Suppressor macrophage treated with lipopolysaccharide for 4 hours (primary cell): ENCODE data around the gene MAP3K14.
"Not testable (repeated sequence)": the region's sequence is repeated elsewhere in the genome, so short reads cannot be mapped to it uniquely, and the experiment has no call there.

Experiments
- DNase-seq: peaks from one replicate; pipeline ENCODE4 v3.0.0-alpha.2; 2020

Gene MAP3K14

DNA sequence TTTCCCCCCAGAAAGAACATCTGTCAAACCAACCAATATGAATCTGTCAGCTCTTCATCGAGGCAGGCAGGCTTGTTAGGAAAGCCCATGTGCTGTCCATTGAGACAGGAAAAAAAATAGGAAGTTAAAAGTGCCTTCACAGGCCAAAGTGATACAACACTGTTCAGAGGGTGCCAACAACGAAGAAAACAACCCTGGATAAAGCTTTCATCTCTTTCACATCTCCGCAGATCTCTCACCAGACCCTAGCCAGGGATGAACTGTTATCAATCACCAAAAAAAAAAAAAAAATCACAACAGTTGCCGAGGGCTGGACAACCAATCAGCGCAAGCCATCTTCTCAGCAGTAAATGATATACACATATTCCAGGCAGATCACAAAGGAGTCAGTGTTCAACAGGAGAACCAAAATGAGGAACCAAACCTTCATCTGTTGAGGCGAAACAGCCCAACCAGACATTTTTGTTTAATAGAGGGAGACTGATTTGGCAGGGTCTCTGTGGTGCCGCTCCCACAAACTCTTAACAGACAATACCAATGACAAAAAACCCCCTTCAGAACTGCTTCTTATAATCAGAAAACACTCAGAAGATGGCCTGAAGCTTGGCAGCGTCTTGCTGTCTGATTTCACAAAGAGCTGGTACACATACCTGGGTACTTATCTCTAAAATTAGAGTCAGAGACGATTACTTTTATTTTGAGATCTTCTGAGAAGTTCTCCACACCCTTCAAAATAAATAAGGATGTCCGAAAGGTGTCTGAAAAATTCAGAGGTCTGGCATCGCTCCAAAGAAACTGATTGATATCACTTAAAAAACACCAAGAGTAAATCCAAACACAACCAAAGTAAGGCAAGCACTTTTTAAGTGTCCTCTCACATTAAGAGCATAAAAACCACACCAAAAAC lies 1.8 kb downstream of the MAP3K14 start:
- peak; percentile 53 for DNase-seq

DNA sequence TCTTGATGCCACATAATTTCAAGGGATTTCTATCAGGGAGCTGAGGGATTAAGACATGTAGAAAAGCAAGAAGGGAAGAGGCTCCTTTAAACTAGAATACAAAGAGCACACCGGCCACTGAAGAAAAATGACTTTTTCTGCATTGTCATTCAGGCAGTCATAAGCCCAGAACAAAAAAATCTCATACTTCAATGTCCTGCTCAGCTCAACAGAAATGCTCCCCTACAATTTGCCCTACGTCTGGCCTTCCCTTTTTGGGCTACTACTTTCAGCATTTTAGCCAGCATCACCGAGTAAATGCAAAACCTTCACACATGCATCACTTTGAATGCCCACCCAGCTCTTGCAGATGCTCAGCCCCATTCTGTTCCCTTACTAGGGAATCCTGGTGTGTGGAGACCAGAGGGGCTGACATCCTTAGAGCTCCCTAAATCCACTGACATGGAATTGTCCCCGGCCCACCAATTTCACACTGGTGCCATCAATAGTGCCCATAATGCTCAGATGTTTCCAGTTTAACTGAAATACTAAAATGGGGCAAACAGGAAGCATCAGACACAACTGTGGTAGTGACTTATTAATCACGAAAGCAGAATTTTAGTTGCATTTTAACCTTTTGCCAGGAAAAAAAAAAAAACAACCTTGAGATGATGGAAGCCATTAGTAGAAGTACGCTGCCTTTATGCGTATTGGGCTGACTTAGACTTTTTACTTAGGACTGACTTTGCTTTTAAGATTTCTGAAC lies 2.7 kb downstream of the MAP3K14 start:
- no peak for DNase-seq

DNA sequence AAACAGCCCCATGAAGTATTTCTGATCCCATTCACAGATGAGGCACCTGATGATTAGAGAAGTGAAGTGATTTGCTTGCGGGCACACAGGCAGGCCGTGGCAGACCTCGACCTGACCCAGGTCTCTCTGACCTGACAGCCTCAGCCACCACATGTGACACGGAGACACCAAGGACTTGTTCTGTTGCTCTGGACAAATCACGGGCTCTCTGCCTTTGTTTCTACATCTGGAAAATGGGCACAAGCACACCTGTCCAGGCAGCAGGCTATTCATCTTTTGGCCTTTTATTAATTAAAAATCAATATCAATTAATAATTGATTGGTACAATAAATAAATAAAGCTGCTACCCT lies 3.4 kb downstream of the MAP3K14 start:
- no peak for DNase-seq

DNA sequence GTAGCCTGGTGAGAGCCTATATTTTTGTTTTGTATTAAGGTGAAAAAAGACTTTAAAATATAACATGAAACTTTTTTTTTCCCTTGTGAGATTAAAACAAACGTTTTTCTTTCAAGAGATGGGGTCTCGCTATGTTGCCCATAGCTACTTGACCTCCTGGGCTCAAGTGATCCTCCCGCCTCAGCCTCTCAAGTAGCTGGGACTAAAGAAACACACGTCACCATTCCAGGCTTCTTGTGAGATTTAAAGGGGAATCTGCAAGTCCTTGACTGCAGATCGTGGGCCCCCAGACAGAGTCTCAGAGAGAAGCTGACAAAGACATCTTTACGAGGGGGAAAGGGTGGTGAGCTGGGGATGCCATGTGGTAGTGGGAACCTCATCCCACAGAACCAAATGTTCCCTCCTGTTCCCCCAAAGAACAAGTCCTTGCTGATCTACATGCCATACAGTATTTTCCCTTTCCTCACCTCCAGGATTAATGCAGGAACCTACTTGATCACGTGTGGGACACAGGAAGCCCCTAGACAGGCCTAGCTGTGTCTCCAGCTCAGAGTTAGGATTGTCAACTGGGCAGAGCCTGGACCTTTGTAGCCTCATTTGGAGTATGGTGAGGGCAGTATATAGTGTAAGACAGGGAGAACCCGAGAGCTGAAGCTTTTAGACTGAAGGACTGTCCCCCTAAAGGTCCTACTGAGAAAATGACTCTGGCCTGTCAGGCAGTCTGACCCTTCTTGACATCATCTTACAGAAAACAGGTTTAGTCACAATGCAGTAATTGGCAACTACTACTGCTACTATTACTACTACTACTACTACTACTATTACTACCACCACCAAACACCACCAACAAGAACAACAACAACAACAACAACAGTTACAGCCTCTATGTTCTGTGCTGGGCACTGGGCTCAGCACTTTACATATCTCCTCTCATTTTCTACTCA lies 4.1 kb downstream of the MAP3K14 start:
- peak; percentile 26 for DNase-seq

DNA sequence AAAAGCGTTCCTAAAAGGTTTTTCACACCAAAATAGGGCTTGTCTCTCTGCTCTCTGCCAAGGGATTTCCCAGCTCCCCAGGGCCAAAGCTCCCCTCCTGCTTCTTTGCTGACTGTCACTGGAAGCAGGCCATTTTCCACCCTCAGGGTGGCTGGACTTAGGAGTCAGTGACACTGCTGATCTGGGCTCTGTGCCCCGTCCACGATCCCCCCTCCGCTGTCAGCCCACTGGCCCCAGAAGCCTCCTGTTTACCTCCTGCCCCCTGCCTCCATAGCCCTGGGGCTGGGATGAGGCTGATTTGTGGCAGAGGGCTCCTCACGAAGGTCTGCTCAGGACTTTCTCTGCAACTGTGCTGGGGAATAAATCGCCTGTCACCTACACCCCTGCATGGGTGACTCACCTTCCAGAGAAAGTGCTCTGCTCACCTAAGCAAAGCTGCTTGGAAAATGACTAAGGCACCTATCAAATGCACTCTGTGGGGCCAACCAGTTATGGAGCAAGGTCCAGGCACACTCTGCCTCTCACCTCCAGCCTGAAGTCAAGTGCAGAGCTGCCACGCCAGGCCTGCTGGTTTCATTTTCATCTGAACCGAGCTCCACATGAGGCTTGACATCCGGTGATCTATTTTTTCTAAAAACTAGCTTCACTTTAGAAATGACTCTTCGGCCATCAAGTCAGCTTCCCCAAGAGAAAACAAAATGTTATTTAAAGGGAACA lies 4.9 kb downstream of the MAP3K14 start:
- peak; percentile 89 for DNase-seq

DNA sequence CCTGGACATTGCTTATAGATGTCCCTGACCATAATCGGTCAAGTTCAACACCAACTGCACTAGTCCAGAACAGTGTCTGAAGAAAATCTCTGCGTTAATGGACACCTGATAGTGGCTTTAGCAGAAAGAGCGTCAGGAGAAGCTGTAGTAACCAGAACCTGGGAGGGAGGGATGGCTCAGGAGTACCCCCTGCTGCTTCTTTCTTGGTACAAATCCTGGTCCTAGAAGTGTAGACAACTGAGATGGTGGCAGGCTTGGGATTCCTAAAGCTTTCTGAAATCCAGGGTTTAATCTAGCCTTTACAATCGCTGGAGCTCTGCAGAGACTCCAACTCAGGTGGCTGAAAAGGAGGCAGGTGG lies 5.4 kb downstream of the MAP3K14 start:
- no peak for DNase-seq

DNA sequence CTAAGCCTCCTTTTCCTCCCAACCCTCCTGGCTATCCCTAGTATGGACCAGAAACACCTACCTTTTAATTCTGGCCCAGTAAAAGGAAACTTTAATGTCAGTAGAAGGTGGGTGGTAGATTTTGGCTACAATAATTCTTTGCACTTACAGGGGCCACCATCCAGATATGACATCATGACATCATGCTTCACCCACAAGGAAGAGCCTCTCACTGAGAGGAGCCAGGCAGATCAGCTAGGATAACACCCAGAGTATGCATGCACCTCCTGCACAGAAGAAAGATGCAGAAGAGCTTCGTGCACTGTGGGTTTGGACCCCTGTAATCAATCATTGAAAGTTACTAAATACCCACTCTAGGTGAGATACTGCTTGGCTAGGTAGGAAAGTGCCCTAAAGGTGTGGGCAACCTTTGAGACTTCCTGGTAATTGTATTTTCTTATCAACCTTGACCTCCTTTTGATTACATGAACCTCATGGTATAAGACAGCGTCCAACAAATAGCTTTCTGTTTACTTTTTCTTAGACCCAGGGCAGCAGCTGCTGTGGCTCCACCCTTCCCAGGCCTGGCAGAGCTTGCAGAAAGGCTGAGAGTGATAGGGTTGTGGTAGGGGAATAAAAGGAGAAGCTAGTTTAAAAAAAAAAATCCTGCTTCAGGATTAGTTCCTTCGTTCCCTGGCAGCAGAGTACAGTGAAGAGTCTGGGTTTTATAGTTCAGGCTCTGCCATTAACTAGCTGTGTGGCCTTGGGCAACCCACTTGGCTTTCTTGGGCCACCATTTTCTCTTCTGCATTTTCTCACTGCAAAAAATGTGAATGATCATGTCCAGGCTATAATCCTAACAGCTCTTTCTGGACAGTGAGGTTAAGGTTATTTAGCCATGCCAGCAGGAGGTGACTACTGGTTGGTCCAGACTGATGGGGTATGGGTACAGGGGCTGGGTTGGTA lies 6.2 kb downstream of the MAP3K14 start:
- DNase-seq, result peak; percentile 65

DNA sequence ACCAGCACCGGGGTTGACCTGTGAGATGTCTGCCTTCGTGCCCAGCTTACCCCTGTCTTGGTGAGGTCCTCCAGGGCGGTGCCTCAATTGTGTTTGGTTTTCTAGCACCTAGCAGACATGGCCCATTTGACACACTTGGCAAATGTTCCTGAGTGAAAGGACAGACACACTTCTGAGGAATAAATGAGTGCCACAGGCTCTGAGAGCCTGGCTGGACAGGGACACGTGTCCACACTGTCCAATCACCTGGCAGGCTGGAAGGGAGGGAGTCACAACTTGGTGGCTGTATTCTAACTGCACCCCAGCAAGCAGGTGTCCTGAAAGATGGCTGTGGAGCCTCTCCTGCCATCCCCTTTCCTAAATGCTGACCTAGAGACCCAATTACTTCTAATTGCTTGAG lies 7.4 kb downstream of the MAP3K14 start:
- DNase-seq, result no peak

DNA sequence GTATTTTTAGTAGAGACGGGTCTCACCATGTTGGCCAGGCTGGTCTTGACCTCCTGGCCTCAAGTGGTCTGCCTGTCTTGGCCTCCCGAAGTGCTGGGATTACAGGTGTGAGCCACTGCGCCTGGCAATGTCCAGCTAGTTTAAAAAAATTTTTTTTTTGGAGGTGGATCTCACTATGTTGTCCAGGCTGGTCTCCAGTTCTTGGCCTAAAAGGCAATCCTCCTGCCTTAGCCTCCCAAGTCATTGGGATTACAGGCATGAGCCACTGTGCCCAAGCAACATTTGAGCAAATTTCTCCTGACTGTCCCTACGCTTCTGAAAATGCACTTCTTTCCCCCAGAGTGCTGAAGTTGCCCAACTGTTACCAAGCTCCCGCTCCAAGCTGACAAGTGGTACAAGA lies 8.0 kb downstream of the MAP3K14 start:
- DNase-seq, result no peak

DNA sequence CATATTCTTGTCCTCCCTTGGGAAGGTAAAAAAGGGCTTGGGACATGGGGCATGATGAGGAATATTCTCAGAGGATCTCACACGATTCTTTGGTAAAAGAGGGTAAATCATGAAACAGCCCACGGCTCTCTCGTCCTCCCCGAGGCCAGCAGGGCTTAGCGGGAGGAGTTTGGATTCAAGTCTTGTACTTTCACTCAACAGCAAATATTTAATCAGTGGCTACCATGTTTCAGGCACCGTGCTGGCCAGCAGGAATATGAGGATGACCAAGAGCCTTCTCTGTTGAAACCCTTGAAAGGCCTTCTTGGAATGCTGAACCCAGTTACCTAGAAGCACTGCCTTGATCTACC lies 8.8 kb downstream of the MAP3K14 start:
- no peak for DNase-seq

DNA sequence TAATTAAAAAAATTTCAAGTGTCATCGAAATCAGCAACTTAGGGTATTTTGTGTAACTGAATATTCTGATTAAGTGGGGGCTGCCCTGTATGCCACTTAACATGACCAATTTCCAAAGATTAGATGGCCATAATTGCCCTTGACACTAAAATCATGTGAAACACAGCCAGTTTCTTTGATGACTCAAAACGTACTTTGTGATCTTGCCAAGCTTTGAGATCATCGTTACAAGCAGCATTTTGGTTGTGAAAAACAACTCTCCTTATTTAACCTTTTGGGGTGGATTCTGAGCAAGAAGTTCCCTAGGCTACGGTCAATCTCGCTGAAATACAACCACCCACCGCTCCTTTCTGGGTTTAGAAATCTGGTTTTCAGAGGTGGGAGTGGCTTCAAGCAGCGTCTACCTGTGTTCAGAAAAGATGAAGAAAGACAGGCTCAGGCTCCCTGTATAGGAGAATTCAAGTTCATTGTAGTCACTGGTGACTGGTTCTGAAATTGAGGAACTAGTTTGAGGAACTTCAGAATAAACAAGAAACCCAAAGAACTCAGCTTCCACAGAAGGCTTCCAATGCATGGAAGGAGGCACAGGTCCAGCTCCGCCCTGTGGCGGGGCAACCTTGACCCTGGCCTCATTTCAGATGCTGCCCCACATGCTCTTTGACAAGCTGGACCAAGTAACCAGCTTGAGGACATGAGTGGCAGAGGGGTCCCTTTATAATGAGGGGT lies 9.4 kb downstream of the MAP3K14 start:
- DNase-seq, result peak; percentile 91

DNA sequence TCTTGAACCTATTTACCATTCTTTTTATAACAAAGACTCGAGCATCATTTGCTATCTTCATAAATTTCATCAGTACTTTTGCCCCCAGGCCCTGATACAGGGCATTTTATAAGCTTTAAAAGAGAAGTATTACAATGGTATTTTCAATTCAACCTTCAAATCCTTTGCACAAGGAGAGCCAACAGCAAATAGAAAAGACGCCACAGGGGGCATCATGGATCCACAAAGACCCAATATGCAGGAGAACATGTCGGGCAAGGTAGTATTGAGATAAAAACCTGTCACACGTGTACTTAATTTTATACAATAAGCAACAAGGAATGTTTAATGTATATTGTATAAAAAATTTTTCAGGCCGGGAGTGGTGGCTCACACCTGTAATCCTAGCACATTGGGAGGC lies 10.2 kb downstream of the MAP3K14 start:
- no peak for DNase-seq

DNA sequence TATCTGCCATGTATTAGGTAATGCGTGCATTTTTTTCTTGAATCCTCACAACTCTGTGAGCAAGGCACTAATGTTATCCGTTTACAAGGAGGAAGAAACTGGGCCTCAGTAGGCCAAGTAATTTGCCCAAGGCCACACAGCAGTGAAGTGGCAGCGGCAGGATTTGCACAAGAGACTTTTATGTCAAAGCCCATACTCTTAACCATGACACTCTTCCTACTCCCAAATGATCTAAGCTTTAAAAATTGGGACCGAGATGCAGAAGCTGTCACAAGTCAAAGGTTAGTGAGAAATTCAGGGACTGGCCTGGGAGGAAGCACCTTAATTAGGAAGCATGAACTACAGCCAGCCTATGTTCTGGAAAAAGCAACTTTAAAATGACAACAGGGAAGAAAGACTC lies 10.7 kb downstream of the MAP3K14 start:
- DNase-seq, result peak; percentile 23

DNA sequence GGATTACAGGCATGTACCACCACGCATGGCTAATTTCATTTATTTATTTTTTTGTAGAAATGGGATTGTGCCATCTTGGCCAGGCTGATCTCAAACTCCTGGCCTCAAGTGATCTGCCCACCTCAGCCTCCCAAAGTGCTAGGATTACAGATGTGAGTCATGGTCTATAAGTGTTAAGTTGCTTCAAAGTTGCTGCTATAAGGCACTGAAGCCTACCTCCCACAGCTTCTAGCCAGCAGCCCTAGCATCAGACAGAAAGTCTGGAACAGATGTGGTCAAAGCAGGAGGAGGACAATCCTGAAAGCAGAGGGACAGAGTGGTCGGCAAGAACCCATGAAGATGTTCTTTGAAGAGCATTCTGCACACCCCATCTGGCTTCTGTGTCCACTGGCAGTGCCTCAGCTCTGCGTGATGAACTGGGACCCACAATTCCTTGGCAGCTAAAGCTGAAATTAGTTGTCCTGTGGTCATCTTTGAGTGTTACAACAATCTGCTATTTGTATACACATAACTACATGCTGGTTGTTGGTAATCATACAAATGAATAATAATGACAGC lies 11.2 kb downstream of the MAP3K14 start:
- DNase-seq, result peak; percentile 32

DNA sequence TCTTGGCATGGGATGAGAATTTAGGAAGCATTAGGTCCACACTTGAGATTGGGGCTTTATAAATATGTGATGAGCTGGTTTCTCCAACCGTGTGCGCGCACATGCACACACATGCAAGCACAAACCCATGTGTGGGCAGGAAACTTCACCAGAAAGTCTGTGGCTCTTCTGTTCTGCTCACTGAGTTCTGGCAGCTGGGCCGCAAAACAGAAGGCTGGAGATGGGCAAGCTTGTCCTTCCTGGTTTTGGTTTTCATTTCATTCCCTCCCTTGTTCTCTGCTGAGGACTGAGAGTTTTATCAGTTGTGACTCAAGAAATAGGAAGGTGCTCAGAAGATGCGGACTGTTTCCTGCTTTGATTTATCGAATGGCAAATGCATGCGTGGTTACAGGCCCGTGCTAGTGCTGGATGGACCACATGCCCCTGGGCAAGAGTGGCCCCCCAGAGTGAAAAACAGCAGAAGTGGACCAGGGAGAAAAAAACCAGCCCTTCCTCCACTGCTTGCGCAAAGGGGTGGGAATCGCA lies 14.1 kb downstream of the MAP3K14 start:
- peak; percentile 72 for DNase-seq

DNA sequence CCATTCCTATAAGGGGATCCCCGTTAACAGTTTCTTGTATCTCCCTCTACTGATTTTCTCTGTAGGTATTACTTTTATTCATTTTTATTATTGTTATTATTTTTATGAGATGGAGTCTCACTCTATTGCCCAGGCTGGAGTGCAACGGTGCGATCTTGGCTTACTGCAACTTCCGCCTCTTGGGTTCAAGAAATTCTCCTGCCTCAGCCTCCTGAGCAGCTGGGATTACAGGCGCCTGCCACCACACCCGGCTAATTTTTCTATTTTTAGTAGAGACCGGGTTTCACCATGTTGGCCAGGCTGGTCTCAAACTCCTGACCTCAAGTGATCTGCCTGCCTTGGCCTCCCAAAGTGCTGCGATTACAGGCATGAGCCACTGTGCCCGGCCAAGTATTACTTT lies 14.6 kb downstream of the MAP3K14 start:
- DNase-seq, result not testable (repeated sequence)

DNA sequence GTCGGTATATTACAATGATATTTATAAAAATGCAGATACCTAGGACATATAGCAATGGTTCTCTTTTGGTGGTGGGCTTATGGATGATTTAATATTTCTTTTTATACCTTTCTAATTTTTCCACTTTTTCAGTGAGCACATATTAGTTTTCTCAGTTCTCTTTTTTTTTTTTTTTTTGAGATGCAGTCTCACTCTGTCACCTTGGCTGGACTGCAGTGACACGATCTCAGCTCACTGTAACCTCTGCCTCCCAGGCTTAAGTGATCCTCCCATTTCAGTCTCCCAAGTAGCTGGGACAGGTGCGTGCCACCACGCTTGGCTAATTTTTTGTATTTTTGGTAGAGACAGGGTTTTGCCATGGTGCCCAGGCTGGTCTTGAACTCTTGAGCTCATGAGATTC lies 15.1 kb downstream of the MAP3K14 start:
- DNase-seq, result no peak

DNA sequence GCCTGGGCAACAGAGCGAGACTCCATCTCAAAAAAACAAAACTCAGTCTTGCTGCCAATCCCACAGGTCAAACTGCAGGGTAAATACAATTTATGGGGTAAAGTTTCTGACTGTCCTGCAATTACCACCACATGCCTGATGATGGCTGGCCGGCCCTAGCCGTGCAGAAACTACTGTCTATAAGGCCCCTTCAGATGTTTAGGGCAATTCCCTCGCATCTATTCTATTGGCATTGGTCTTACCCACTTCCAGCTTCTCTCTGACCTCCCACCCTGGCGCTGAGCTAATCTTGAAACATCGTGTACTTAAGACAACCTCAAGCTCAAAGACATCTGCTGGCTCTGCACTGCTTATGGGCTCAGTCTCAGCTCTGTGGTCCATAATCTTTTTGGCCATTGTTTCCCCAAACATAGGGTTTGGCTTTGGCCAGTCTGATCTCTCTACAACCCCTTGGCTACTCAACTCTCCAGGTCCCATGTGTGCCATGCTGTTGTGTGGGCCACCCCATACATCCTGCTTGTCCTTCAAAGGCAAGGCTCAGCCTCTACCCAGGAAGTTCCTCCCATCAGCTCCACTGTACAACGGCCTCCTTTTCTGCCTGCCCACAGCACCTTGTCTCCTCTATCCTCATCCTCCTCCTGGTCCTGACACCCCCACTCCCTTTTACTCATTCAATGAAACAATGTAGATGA lies 16.6 kb downstream of the MAP3K14 start:
- DNase-seq, result no peak

DNA sequence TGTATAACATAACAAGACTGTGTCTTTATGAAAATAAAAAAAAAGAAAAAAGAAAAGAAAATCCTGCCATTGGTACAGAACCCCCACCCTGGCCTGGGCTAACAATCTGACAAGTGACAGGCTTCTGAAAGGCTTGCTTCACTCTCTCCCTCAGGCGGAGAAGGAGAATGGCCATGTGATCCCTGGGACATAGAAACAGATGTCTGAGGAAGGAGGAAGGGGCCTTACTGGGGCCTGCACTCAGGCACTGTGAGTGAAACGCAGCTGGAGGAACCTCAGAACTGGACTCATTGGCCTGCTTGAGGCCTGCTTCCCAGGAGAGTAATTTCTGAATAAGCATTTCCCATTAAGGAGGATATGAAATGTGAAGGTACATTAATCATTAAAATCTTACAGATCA lies 17.5 kb downstream of the MAP3K14 start:
- peak; percentile 64 for DNase-seq
